ENCODE data around the gene MCC.

MCC gene

DNA sequence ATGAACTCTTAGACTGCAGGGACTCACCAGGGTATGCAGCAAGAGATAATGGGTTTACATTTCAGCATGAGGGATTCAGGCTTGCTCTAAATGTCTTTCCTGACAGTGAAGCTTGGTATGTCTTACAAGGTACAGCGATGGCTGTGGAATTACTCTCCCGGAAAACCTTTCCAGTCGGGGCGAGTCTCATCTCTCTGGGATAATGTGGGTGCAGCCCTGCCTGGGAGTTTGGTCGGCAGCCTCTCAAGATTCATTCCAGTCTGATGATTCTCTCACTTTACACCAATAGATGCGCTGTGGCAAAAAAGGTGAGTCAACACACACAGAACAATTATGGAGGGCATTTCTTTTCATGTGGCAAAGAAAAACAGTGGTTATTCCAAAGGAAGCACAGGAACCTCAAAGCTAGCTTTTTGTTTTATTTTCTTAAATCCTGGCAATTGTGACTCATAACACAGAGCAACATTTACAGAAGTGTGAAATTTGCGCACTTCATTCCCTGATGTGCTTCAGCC is 321.3 kb downstream of the MCC start:
- DNase-seq, result no peak

DNA sequence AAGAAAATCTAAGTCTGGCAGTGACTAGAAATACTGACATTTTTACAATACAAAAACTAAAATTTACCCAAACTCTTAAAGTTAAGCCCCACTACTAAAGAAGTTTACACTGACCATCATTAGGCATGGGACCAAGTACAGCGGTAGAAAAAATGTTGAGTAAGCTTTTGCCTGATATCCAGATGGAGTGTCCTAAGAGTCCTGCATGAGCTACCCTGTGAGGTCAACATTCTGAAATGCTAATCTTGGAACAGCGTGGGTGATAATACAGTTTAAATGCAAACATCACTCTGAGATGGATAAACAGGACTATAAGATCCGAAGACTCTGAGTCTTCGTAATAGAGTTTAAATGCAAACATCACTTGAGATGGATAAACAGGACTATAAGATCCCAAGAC is 322.0 kb downstream of the MCC start:
- DNase-seq, result no peak

DNA sequence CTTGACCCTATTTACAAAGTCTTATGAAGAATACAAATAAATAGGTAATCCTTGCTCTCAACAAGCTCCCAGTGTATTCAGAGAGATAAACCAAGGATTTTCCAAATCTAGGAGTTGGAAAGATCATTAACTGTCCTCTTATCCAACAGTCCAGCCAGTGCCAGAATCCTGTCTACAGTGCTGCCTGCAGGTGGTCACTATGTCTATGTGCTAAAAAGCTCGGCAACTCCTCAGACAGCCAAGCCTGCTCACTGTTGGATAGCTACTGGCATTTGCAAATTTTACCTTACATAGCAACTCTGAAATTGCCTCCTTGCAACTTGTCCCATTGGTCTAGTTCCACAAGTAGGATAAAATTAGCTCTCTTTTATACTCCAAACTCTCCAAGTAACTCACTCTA is 324.2 kb downstream of the MCC start:
- no peak for DNase-seq

DNA sequence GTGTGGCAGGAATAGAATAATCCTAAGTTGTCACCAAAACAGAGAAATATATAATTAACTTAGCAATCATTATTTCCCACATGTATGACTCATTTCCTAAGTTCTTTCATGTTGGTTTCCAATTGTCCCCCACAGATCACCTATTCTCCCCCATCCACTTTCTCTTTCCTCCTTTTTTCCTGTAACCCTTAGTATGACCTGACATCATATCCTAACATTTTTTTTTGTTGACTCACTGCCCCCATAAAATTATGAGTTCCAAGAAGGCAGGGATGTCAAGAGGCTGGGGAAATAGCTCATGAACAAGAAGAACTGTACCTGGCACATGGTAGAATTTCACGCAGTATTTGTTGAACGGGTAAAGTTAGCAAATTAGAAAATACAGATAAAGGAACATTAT is 324.9 kb downstream of the MCC start:
- DNase-seq, result no peak

DNA sequence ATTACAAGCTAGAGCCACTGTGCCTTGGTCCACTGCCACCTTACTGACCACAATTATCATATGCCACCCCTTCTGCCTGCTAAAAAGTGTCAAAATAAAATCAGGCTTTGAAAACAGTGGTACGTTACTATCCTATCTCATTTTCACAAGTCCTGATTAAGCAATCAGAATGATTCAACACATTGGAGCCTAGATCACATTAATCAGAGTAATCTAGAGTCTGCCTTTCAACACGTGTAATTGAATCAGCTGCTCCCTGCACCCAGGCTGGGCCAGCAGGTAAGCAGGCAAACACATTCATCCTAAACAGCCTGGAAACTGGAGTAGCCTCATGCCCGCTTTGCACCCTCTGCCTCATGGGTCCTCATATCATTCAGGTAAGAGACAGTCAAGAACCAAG is 325.5 kb downstream of the MCC start:
- no peak for DNase-seq

DNA sequence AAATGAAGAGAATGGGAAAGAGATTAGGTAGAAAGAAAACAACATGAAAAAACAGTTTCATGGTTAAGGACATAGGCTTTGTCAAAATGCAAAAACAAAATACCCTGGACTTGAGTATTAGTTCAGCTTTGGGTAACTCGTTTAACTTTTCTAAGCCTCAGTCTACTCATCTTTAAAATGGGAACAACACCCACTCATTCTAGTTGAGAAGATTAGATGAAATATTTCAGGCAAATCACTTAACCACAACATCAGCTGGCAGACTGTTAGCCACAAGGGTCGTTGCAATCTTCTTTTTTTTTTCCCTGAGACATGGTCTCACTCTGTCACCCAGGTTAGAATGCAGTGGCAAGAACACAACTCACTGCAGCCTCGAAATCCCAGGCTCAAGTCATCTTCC is 326.0 kb downstream of the MCC start:
- no peak for DNase-seq

DNA sequence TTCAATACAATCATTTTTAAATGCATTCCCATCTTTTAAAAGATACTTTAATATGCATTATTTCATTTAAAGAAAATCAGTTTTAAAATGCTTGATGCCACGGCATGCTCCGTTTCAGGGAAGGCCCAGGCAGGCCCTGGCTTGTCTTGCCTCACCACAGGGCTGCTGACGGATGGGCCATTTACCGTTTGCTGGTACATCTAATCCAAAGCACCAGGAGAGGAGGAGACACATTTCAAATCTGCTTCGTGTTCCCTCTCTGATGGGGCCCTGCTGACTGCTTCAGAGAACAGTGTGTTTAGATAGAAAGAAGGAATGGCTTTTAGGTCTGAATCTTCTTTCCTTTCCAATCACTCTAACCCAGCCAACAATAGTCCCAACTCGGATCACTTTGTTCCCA is 326.4 kb downstream of the MCC start:
- DNase-seq, result no peak

DNA sequence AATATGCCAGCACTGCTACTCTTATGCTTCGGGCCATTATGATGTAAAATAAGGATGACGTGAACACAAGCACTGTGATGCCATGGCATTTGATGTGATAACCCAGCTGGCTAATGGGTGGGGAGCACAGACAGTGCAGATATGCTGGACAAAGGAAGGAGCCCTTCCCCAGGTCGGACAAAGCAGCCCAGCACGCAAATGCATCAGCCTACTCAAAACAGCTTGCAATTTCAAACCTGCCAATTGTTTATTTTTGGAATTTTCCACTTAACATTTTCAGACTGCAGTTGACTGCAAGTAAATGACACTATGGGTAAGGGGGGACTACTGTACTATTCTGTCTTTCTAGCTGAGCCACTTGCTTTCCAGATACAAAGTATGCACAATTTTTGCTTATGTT is 330.4 kb downstream of the MCC start:
- no peak for DNase-seq

DNA sequence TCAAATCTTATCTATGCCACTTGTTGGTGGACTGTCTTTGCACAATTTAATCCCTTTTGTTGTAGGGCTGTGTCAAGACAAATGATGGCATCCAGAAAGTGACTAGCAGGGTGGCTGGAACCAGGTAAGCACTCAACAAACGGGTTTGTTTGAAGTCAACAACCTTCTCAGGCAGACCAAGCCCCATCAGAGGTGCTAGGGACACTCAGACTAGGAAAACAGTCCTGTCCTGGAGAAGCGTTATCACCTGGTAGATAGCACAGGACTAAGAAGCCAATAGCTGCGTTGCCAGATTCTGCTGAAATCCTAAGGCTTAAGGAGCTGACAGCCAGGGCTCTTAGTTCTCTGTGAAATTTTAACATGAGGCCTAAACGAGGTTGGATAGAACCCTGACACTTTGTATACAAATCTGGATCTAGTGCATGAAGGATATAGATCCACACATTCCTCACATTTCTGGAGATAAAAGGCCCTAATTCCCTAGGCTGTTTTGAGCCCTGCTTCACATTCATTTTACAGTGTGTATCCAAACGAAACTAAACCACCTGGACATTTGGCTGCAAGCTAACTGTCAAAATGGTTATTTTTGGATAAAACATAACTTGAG is 331.9 kb downstream of the MCC start:
- no peak for DNase-seq

DNA sequence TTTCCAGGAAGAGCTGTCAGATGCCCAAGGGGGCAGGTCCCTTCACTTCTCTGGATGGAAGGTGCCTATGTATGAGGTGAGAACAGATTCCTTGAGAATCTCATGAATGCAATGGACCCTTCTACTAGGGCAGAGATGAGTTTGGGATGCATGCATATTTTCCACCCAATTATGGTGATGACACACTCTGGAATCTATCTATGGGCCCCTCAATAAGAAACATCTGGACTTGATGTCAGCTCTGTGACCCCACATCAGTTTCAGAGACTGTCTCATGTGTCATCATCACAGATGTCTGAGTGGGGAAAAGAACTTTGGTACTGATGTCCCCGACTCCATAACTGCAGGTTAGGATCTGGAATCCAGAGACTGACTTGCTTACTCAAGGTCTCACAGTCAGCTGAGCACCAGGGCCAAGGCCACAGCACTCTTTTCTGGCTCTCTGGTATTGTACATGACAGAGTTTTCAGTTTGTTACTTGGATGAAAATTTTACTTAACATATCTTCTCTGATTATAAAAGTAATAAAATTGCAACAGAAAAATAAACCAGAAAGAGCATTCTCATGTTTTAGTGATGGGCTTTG is 334.6 kb downstream of the MCC start:
- DNase-seq, result no peak

DNA sequence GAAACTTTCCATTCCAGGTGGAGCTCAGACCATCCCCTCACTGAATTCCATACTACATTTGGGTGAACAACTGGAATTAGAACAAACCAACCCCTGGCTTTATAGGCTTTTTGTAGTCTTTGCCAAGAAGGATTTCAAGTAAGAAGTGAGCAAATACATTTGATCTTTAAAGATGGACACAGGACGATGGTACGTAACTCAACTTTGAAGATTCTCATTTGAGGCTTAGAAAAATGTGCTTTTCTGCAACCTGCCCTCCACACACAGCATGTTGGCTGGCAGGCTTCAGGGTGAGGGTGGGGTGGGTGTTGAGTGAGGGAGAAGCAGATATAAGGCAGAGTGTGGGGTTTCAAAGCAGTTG is 335.9 kb downstream of the MCC start:
- no peak for DNase-seq

DNA sequence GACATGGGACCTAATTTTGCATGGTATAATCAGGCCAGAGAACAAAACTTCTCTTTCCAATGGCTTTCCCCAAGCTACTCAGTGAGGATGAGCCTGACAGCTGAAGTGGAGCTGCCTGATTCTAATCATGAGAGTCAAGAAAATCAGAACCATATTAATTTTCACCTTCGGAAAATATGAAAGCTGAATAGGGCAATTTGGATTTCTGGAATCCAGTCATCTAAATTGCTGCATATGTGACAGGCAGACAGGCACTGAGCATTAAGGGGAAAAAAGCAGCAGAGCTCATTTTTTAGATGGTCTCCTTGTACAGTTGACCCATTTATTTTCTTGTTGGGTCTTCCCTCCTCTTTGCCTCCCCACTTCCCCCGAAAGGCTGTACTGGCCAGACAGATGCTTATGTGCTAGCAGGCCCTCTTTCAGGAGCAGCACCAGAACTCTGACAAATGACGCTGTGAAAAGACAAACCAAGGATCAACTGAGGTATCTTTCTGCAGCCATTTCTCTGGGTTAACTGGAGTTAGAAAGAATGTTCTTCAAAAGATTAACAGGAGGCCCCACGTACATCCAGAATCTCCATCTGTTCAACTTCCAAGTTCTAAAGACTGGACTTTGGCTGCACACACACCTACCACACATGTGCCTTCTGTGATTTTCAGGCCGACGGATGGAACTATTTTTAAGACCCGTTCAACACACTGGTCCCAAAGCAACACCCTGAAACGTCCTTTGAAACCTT is 336.4 kb downstream of the MCC start:
- DNase-seq, result no peak

DNA sequence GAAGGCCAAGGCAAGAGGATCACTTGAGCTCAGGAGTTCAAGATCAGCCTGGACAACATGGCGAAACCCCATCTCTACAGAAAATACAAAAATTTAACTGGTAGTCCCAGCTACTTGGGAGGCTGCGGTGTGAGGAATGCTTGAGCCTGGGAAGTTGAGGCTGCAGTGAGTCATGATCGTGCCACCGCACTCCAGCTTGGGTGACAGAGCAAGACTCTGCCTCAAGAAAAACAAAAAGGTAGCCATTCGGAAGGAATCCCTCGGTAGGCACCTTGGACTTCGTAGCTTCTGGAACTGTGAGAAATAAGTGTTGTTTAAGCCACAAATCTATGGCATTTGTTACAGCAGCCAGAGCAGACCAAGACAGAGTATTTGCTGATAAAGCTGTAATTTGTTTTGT is 337.4 kb downstream of the MCC start:
- DNase-seq, result no peak

DNA sequence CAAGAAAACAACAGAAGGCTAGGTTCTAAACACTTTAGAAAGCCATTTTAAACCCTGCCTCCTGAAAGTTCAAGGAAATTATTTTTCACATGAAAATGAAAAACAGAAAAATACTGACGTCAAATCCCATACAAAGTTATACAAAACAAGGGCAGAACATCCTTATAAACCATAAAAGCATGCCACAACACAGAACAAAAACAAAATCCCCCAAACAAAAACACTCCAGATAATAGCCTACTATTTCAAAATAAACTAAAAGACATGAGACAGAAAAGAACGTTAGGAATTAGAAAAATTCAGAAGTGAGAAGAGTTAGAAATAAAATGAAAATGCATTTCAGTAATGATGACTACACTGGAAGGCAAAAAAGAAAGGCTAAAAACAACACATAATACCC is 338.0 kb downstream of the MCC start:
- no peak for DNase-seq

DNA sequence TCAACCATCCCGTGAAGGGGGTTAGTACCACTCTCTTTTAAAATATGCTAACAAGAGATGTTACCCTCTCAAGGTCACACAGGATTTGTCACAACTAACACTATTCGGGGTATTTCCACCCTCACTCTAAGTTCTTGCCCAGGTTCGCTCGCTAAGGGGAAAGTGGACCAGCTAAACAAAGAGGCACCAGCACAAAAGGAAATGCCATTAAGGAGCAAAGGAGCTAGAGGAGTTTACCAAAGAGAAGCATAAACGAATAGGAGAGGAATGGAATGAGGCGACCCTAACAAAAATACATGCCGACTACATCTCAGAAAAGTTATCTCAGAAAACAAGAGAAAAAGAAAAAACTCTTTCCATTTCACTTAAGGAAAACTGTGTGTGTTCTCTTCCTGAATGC is 340.7 kb downstream of the MCC start:
- DNase-seq, result no peak

DNA sequence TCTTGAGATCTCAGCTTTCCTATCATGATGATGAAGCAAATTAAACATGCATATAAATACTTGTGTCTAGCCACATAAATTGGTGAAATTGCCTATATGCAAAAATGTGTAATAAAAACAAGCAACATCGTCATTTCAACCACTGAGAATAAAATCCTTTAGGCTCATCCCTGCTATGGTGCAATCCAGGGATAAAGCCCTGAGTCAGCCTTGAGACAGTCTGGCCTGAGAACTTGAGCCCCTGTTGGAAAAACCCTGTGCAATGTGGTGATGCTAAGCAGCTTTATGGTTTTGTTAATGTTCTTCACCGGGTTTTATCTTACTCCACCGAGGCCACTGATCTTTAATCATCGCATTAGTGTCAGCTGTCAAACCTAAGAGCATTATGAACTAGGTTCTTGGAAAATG is 341.1 kb downstream of the MCC start:
- no peak for DNase-seq

DNA sequence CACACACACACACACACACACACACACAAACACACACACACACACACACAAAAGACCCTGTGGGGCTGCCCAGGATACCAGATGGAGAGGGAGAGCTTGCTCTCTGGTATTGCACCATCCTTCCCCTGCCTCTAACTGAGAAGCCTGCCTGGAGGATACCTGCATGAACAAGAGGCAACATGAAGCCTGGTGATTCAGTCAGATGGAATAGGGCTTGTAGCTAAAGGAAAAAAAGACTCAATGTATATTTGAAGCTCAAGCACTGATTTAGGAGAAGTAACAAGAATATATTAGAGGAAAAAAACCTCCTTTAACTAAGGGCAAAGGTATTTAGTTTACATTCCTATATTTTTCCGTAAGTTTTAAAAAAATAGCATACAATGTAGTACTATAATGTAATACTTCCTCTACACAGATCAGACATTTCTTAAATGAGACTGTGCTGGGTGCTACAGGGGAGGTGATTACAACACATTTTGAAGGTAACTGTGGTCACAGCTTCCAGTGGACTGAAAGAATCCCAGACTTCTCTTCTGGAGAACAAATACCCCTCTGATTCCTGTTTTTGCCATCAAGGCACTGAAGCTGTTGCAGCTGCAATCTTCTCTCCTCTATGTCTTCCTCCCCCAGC is 342.4 kb downstream of the MCC start:
- no peak for DNase-seq

DNA sequence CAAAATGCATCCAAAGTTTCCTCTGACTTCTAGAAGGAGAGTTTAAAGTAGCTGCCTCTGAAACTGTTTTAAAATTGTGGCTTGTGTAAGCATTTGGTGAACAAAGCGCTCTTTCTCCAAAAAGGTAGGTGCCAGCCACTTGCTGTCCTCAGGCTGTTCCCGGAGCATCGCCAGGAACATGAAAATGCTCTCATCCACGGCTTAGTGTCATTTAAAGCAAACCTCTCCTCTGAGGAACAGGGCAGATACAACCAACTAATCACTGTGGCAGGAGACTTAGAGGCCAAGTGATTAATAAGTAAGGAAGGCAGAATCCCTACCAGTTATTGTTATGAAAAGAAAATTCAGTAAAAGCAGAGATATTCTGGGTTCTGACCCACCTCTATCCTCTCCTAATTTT is 346.1 kb downstream of the MCC start:
- DNase-seq, result no peak

DNA sequence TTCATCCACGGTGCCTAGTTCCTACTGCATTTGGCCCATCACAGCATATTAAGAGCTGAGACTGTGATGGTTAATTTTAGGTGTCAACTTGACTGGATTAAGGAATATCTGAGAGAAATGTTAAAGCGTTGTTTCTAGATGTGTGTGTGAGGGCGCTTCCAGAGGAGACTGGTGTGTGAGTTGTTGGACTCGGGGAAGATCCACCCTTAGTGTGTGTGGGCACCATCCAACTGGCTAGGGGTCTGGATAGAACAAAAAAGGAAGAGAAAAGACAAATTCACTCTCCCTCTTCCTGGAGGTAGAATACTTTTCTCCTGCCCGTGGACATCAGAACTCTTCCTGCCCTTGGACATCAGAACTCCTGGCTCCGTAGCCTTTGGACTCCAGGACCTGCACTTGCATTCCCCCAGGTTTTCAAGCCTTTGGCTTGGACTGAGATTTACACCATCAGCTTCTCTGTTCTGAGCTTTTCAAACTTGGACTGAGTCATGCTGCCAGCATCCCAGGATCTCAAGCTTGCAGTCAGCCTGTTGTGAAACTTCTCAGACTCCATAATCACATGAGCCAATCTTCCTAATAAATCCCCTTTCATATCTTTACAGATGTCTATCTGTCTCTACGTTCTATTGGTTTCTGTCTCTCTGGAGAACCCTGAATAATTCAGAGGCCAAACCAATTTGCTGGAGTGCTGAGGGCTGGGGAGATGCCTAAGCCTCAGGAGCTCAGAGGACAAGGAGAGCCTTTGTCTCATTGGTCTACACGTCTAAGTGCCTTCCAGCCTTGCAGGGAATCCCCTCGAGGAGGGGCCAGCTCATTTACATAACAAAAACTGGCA is 347.2 kb downstream of the MCC start:
- DNase-seq, result no peak

DNA sequence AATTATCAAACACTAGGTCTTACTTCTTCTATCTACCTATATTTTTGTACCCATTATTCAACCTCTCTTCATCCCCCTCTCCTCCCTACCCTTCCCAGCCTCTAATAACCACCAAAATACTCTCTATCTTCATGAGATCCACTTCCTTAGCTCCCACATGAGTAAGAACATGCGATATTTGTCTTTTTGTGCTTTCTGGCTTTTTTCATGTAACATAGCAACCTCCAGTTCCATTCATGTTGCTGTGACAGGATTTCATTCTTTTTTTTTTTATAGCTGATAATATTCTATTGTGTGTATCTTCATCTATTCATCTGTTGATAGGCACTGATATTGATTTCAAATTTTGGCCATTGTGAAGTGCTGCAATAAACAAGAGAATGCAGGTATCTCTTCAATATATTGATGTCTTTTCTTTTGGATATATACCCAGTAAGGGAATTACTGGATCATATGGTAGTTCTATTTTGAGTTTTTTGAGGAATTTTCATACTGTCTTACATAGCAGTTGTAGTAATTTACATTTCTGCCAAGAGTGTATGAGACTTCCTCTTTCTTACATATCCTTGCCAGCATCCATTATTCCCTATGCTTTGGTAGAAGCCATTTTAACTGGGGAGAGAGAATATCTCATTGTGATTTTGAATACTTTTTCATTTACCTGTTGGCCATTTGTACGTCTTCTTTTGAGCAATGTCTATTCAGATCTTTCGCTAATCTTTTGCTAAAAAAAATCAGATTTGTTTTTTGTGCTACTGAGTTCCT is 354.9 kb downstream of the MCC start:
- no peak for DNase-seq

DNA sequence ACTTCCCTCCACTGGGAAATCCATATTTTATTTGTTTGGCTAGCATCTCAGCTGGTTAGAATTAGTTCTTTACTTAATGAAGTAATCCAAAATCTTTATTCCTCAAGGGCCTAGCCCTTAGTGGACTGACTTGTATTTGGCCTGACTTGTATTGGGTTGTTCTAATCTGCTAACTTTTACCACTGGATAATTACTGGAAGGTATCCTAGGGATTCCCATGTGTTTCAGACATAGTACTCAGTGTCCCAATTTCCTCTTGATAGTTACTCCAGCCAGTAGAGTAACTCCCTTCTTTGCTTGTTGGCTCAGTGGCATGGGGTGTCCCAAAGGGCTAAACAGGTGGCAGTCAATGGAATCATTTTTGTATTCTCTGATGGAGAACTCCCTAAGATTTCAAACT is 355.7 kb downstream of the MCC start:
- no peak for DNase-seq

DNA sequence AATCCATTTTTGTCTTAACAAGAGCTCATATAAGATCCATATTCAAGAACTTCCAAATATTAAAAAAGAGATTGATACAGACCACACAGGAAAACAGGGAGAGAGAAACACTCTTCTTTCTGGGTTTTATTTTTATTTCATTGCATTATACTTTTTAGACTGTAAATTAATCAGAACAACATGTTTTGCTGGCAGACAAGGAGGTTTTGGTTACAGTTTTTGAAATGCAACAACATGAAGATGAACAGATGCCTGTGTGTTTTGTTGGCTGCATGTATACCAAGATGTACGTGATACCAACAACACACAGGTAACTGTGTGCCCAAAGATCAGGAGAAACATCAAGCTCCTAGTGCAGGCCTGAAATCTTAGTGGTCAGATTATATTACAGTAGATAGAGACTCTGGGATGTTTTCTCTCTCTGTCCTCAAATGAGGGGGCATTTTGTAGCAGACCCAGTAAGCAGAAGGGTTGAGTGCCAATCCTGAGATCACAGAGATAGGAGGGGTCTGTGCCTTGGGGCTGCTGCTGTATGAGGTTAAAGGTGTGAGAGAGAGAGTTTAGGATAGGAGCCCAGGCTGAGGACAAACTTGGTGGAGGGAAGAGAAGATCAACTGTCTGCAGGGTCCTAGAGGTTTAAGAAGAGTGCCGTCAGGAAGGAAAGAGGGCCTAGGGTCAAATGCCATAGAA is 359.5 kb downstream of the MCC start:
- no peak for DNase-seq

All from activated naive CD4-positive, alpha-beta T cell (primary cell).